HFFc6 (cell line): Measurements from ENCODE around the gene LMO1. TPM values are rescaled to one million over a fixed set of nuclear protein-coding genes. Genes with fewer than 3 reads are reported as not detected.

ENCODE experiments used
- DNase-seq: peaks from one replicate; pipeline ENCODE4 v3.0.0-alpha.2; 2018
- H3K27ac Mint-ChIP-seq: 2 replicates; pipeline ENCODE4 v1.8.0; 2020; ENCODE audit warnings: mild to moderate bottlenecking, mixed read lengths
- H3K27me3 Mint-ChIP-seq: 2 replicates; pipeline ENCODE4 v1.8.0; 2021; ENCODE audit warnings: mild to moderate bottlenecking, moderate library complexity, mixed read lengths; ENCODE audit not compliant: insufficient read depth
- H3K36me3 Mint-ChIP-seq: 2 replicates; pipeline ENCODE4 v1.8.0; 2021; ENCODE audit warnings: low read depth, mixed read lengths
- H3K4me1 Mint-ChIP-seq: 2 replicates; pipeline ENCODE4 v1.8.0; 2020; ENCODE audit warnings: low read depth, mixed read lengths
- H3K4me3 Mint-ChIP-seq: 2 replicates; pipeline ENCODE4 v1.8.0; 2020; ENCODE audit warnings: mild to moderate bottlenecking, moderate library complexity, mixed read lengths
- H3K9me3 Mint-ChIP-seq: 2 replicates; pipeline ENCODE4 v1.8.0; 2020; ENCODE audit warnings: mild to moderate bottlenecking, mixed read lengths
- total RNA-seq, 6 experiments: library from RNA; stranded (reverse); fragmentation: NEBNext Ultra II Directional; extraction: Animal tissue kit (Norgen Biotek cat#: 25700); gene quantifications; 2 replicates in 1 of 6; 3 replicates in 5 of 6; pipeline ENCODE4 v1.2.3, GENCODE V29; 2021
- TF ChIP-seq, protein P1 (sequence below): fragments of 200-600 bp; sonication (generic); IDR thresholded peaks from 2 replicates; pipeline ENCODE4 v1.5.0; 2021; ENCODE audit warnings: antibody characterized with exemption, mild to moderate bottlenecking

The LMO1 gene
- total RNA-seq, 6 experiments from 2014 or later = not detected

DNA sequence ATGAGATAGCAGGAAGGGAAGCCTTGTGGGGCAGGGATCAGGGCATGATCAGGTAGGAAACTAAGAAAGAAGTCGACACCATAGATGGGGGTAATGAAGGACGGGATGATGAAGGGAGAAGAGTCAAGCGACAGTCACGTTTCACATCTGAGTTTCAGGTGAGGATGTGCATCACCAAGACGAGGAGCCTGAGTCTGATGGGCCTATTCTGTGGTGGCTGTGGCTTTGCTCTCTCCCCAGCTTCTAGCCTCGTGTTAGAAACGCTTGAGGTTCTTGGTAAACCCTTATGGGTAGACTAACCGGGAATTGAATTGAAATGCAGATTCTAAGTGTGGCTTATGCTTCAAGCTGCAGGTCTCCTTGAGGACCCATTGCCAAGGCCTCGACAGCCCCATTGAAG lies 45.6 kb upstream of the LMO1 start:
- H3K9me3 Mint-ChIP-seq = peaks cover 6% of the 10 kb centered on the region; the same call in 1 of the 2 replicates
- TF ChIP-seq, protein P1, sequence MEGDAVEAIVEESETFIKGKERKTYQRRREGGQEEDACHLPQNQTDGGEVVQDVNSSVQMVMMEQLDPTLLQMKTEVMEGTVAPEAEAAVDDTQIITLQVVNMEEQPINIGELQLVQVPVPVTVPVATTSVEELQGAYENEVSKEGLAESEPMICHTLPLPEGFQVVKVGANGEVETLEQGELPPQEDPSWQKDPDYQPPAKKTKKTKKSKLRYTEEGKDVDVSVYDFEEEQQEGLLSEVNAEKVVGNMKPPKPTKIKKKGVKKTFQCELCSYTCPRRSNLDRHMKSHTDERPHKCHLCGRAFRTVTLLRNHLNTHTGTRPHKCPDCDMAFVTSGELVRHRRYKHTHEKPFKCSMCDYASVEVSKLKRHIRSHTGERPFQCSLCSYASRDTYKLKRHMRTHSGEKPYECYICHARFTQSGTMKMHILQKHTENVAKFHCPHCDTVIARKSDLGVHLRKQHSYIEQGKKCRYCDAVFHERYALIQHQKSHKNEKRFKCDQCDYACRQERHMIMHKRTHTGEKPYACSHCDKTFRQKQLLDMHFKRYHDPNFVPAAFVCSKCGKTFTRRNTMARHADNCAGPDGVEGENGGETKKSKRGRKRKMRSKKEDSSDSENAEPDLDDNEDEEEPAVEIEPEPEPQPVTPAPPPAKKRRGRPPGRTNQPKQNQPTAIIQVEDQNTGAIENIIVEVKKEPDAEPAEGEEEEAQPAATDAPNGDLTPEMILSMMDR = no peak
- H3K4me1 Mint-ChIP-seq = no peaks in the 10 kb centered on the region
- H3K36me3 Mint-ChIP-seq = no peaks in the 10 kb centered on the region
- peaks cover 19% of the 10 kb centered on the region for H3K27me3 Mint-ChIP-seq
- no peak overlapping the region for H3K4me3 Mint-ChIP-seq
- DNase-seq = no peak
- no peak overlapping the region for H3K27ac Mint-ChIP-seq

DNA sequence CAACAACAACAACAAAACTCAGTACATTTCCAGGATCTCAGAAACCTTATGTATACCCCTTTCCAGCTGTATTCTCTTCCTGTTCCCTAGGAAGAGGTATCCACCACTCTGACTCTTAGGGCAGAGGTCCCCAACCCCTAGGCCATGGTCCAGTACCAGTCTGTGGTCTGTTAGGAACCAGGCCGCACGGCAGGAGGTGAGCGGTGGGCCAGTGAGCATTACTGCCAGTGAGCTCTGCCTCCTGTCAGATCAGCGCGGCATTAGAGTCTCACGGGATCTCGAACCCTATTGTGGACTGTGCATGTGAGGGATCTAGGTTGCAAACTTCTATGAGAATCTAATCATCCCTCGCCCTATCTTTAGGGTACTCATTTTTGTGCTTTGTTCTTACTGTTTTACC lies 43.9 kb upstream of the LMO1 start:
- no peaks in the 10 kb centered on the region for H3K36me3 Mint-ChIP-seq
- H3K27ac Mint-ChIP-seq = no peak overlapping the region
- no peak for DNase-seq
- H3K27me3 Mint-ChIP-seq = peaks cover 21% of the 10 kb centered on the region
- H3K9me3 Mint-ChIP-seq = peaks cover 12% of the 10 kb centered on the region
- TF ChIP-seq, protein P1 = no peak
- H3K4me3 Mint-ChIP-seq = no peak overlapping the region
- H3K4me1 Mint-ChIP-seq = no peaks in the 10 kb centered on the region

DNA sequence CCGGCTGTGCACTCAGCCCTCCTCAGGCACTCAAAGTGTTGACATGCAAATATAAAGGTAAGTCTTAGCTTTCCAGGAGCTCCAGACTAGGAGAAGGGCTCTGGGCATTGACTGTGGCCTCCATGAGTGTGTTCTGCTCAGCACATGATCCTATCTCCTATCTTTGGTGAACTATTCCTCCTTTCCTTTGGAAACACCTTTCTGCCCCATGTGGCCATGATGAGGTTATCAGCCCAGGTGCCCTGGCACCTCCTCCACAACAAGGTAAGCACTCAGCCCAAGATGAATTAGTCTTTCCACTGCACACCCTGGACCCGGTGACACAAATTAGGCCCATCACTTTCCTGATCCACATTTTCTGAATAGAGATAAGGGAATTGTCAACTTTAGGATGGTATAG lies 37.9 kb upstream of the LMO1 start:
- H3K4me3 Mint-ChIP-seq = no peak overlapping the region
- no peaks in the 10 kb centered on the region for H3K4me1 Mint-ChIP-seq
- peaks cover 14% of the 10 kb centered on the region for H3K27me3 Mint-ChIP-seq
- peaks cover 12% of the 10 kb centered on the region for H3K9me3 Mint-ChIP-seq
- H3K27ac Mint-ChIP-seq = no peak overlapping the region
- no peak for DNase-seq
- TF ChIP-seq, protein P1 = no peak
- H3K36me3 Mint-ChIP-seq = no peaks in the 10 kb centered on the region

DNA sequence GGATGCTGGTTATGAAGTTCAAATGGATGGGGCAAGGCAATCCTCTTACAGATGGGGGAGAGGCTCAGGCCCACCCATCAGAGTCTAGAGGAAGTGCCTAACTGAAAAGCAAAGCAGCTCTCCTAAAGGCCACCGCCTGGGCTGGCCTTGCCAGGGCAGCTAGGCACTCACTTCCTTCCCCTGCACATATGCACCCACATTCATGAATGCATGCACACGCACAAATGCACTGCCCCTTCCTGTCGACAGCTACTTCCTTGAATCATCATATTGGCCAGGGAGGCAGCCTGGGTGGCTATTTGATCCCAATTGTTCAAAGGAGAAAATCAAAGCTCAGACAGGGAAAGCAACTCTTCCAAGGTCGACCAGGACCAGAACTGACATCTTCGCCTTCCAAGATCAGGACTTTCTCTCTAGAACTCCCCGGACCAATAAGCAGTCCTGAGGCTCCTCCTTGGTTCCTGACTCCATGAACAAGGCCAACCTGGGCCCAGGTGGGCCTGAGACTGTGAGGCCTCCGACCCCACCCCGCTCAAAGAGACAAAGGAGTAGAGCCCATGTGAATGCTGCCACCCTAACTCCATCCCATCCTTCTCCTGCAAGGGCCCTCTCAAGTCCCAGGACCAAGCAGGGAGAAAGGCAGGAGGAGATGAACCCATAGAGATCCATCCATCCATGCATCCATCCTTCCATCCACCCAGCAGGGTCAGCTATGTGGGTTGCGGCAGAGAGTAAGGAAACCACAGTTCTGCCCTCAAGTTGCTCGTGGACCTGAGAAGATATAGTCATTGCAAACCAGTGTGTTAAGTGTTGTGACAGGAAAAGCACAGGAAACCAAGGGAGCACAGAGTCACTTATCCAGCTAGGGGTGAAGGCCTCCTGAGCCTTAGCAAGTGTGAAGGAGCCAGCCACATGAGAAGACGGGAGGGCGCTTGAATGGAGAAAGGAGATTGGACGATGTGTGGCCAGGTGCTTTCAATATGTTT lies 35.4 kb upstream of the LMO1 start:
- Mint-ChIP-seq H3K4me3 (no peak overlapping the region), H3K9me3 (peaks cover 6% of the 10 kb centered on the region; the same call in 1 of the 2 replicates), H3K4me1 (no peaks in the 10 kb centered on the region), H3K27ac (no peak overlapping the region), H3K27me3 (peaks cover 14% of the 10 kb centered on the region), H3K36me3 (no peaks in the 10 kb centered on the region)
- no peak for DNase-seq
- TF ChIP-seq, protein P1 = no peak

DNA sequence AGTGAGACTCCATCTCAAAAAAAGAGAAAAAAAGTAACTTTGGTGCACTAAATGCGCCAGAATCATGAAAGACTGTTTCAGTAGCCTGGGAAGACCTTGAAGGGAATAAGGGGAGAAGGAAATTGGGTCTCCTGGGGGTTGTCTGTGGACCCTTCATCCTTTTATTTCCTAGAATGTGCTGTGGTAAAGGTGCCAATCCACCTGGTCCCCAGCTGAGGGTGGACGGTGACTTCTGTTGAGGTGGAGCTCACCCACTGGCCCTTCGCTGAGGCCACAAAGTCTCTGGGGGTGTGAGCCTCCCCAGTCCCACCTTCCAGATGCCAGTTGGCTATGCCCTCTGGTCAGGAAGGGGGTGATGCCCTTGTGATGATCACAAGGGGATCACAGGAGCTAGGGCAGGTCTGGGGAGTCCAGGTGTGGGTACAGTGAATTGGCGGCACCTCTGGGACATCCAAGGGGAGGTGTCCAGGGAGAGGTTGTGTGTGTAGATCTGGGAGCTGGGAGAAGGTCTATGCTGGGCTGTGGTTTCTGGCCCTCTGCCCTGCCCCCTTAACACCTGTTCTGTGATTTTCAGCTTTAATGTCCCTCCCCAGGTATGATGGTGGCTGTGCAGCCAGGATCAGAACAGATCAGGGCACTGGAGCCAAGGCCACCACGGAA lies 34.2 kb upstream of the LMO1 start:
- H3K4me3 Mint-ChIP-seq = no peak overlapping the region
- H3K36me3 Mint-ChIP-seq = no peaks in the 10 kb centered on the region
- no peaks in the 10 kb centered on the region for H3K4me1 Mint-ChIP-seq
- H3K27ac Mint-ChIP-seq = no peak overlapping the region
- TF ChIP-seq, protein P1 = no peak
- no peak for DNase-seq
- H3K27me3 Mint-ChIP-seq = peaks cover 13% of the 10 kb centered on the region
- peaks cover 1% of the 10 kb centered on the region; the same call in 1 of the 2 replicates for H3K9me3 Mint-ChIP-seq
